Glutamatergic neuron (in vitro differentiated cells): ENCODE measurements around the gene TADA3. TPM values are rescaled to one million over a fixed set of nuclear protein-coding genes. Genes with fewer than 3 reads are reported as not detected.
A peak's percentile ranks its signal among the peaks of the same experiment; 100 is the strongest.

ENCODE experiments used
- DNase-seq: peaks from one replicate; pipeline ENCODE4 v3.0.0; 2022
- H3K27ac Mint-ChIP-seq: one replicate; pipeline ENCODE4 v1.8.0; 2020; ENCODE audit warnings: mild to moderate bottlenecking, mixed read lengths, inconsistent platforms; ENCODE audit not compliant: unreplicated experiment
- H3K27me3 Mint-ChIP-seq: one replicate; pipeline ENCODE4 v1.8.0; 2020; ENCODE audit warnings: mild to moderate bottlenecking, moderate library complexity, mixed read lengths, inconsistent platforms; ENCODE audit not compliant: unreplicated experiment
- H3K36me3 Mint-ChIP-seq: one replicate; pipeline ENCODE4 v1.8.0; 2020; ENCODE audit warnings: mild to moderate bottlenecking, mixed read lengths, inconsistent platforms; ENCODE audit not compliant: unreplicated experiment
- H3K4me1 Mint-ChIP-seq: one replicate; pipeline ENCODE4 v1.8.0; 2020; ENCODE audit warnings: mild to moderate bottlenecking, low read depth, mixed read lengths, inconsistent platforms; ENCODE audit not compliant: unreplicated experiment
- H3K4me3 Mint-ChIP-seq: one replicate; pipeline ENCODE4 v1.8.0; 2020; ENCODE audit warnings: mild to moderate bottlenecking, mixed read lengths, inconsistent platforms; ENCODE audit not compliant: unreplicated experiment
- H3K9me3 Mint-ChIP-seq: one replicate; pipeline ENCODE4 v1.8.0; 2020; ENCODE audit warnings: mild to moderate bottlenecking, moderate library complexity, mixed read lengths, inconsistent platforms; ENCODE audit not compliant: unreplicated experiment
- CTCF ChIP-seq: fragments of 200-600 bp; sonication (generic); IDR thresholded peaks from one replicate; pipeline ENCODE4 v1.5.0; 2021; ENCODE audit not compliant: partially characterized antibody, unreplicated experiment
- total RNA-seq: library from RNA; stranded (reverse); fragmentation: NEBNext Ultra II Directional; extraction: Animal tissue kit (Norgen Biotek cat#: 25700); gene quantifications from one replicate; pipeline ENCODE4 v1.2.1, GENCODE V29; 2021; ENCODE audit not compliant: unreplicated experiment

The TADA3 gene
- total RNA-seq, 1 donor from 2014 or later, result 59.1 TPM

- no peak for TF ChIP-seq CTCF
- peaks cover 5% of the 10 kb centered on the region for H3K36me3 Mint-ChIP-seq
- peaks cover 5% of the 10 kb centered on the region for H3K9me3 Mint-ChIP-seq
- no peaks in the 10 kb centered on the region for H3K4me1 Mint-ChIP-seq
- H3K27ac Mint-ChIP-seq, result no peak overlapping the region
- peaks cover 2% of the 10 kb centered on the region for H3K27me3 Mint-ChIP-seq
- no peak for DNase-seq
- no peak overlapping the region for H3K4me3 Mint-ChIP-seq
These were observed 34.8 kb downstream of the TADA3 start for GRCh38 chr3:9757427-9757826.

GRCh38 chr3:9754678-9755077 lies 37.6 kb downstream of the TADA3 start:
- Mint-ChIP-seq H3K4me1 (peaks cover 7% of the 10 kb centered on the region), H3K4me3 (no peak overlapping the region)

DNA sequence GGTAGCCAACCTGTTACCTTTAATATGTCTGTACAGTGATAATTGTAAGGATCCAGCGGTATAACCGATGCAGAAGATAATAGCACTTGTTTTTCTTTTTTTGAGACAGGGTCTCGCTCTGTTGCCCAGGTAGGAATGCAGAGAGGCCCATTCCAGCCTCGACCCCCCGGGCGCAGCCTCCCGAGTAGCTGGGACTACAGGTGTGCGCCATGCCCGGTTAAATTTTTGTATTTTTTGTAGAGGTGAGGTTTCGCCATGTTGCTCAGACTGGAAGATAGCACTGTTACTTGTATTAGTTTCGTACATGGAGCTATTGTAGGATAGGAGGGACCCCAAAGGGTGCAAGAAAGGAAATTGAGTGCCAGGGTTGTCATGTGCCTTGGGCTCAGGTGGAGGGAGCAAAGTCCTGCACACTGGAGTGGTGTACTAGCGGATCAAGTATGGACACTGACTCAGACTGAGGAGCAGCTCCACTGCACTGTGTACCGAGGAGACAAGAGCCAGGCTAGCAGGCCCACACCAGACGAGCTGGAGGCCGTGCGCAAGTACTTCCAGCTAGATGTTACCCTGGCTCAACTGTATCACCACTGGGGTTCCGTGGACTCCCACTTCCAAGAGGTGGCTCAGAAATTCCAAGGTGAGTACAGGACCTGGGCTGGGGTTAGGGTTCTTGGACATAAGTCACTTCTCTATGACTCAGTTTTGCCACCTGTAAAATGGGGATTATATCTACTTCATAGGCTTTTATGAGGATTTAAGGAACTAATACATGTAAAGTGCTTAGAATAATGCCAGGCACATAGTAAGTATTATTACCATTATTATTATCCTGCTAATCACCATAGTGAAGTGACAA lies 41.5 kb downstream of the TADA3 start:
- no peak for DNase-seq
- Mint-ChIP-seq H3K36me3 (no peaks in the 10 kb centered on the region), H3K9me3 (peaks cover 13% of the 10 kb centered on the region), H3K4me3 (peak overlapping the region; percentile 99), H3K27me3 (peaks cover 19% of the 10 kb centered on the region), H3K4me1 (peaks cover 10% of the 10 kb centered on the region), H3K27ac (peak overlapping the region; percentile 100)
- no peak for TF ChIP-seq CTCF

More at GRCh38 chr3:9754678-9755077, 37.6 kb downstream of the TADA3 start:
- DNase-seq, result no peak
- Mint-ChIP-seq H3K36me3 (no peaks in the 10 kb centered on the region), H3K9me3 (peaks cover 7% of the 10 kb centered on the region), H3K27ac (no peak overlapping the region), H3K27me3 (peaks cover 10% of the 10 kb centered on the region)
- TF ChIP-seq CTCF, result no peak

- peak; percentile 96 for DNase-seq
- Mint-ChIP-seq H3K4me3 (peak within 1 kb of the TSS; percentile 99), H3K9me3 (peaks cover 13% of the 10 kb centered on the region), H3K4me1 (peaks cover 10% of the 10 kb centered on the region), H3K27ac (peak within 1 kb of the TSS; percentile 100), H3K27me3 (peaks cover 19% of the 10 kb centered on the region), H3K36me3 (no peaks in the 10 kb centered on the region)
- TF ChIP-seq CTCF, result no peak
These were observed 42.4 kb downstream of the TADA3 start, which contains the start of gene OGG1 for GRCh38 chr3:9749645-9750555. Gene OGG1 (plus strand): TSS chr3:9749952. CDS start chr3:9750287, 335 bp downstream.
